ES-I3 (cell line): ENCODE results near the gene ZNF710.

Experiments
- H3K36me3 ChIP-seq: 2 replicates; pipeline ENCODE4 v1.6.1; 2013; ENCODE audit warnings: mild to moderate bottlenecking, low read length, control low read depth, moderate library complexity; ENCODE audit not compliant: insufficient read depth
- H3K4me1 ChIP-seq: 2 replicates; pipeline ENCODE4 v1.6.1; 2013; ENCODE audit warnings: mild to moderate bottlenecking, control low read depth, low read length; ENCODE audit not compliant: insufficient read depth
- H3K9ac ChIP-seq: 2 replicates; pipeline ENCODE4 v1.6.1; 2013; ENCODE audit warnings: low read depth, mild to moderate bottlenecking, low read length, moderate library complexity
- H3K9me3 ChIP-seq: 2 replicates; pipeline ENCODE4 v1.6.1; 2013; ENCODE audit warnings: mild to moderate bottlenecking, low read length, moderate library complexity; ENCODE audit not compliant: control insufficient read depth, insufficient read depth

ZNF710 gene

GRCh38 chr15:89980896-89981295 is 20.2 kb upstream of the ZNF710 start:
- H3K4me1 ChIP-seq, result peaks cover 7% of the 10 kb centered on the region; the same call in 1 of the 2 replicates
- H3K36me3 ChIP-seq, result no peaks in the 10 kb centered on the region

GRCh38 chr15:89982315-89983055 is 18.6 kb upstream of the ZNF710 start:
- Histone ChIP-seq H3K36me3 (no peaks in the 10 kb centered on the region), H3K4me1 (peaks cover 7% of the 10 kb centered on the region; the same call in 1 of the 2 replicates), H3K9ac (no peak overlapping the region), H3K9me3 (no peaks in the 10 kb centered on the region)

More at GRCh38 chr15:89980896-89981295, 20.2 kb upstream of the ZNF710 start:
- H3K9me3 ChIP-seq, result peaks cover 5% of the 10 kb centered on the region; the same call in 1 of the 2 replicates
- no peak overlapping the region for H3K9ac ChIP-seq

- no peak overlapping the region for H3K9ac ChIP-seq
- H3K9me3 ChIP-seq, result no peaks in the 10 kb centered on the region
- H3K4me1 ChIP-seq, result peaks cover 7% of the 10 kb centered on the region; the same call in 1 of the 2 replicates
- no peaks in the 10 kb centered on the region for H3K36me3 ChIP-seq
These were observed 17.1 kb upstream of the ZNF710 start for GRCh38 chr15:89984001-89984400.

GRCh38 chr15:89984421-89985010 is 16.6 kb upstream of the ZNF710 start:
- H3K9ac ChIP-seq, result no peak overlapping the region
- peaks cover 7% of the 10 kb centered on the region; the same call in 1 of the 2 replicates for H3K4me1 ChIP-seq
- no peaks in the 10 kb centered on the region for H3K9me3 ChIP-seq
- no peaks in the 10 kb centered on the region for H3K36me3 ChIP-seq

- no peaks in the 10 kb centered on the region for H3K36me3 ChIP-seq
- peaks cover 7% of the 10 kb centered on the region; the same call in 1 of the 2 replicates for H3K4me1 ChIP-seq
- no peaks in the 10 kb centered on the region for H3K9me3 ChIP-seq
- no peak overlapping the region for H3K9ac ChIP-seq
These were observed 16.0 kb upstream of the ZNF710 start for GRCh38 chr15:89985111-89985510.

- no peaks in the 10 kb centered on the region for H3K4me1 ChIP-seq
- no peaks in the 10 kb centered on the region for H3K36me3 ChIP-seq
- H3K9me3 ChIP-seq, result no peaks in the 10 kb centered on the region
- H3K9ac ChIP-seq, result no peak overlapping the region
These were observed 9.8 kb upstream of the ZNF710 start for GRCh38 chr15:89991312-89991711.

GRCh38 chr15:89993349-89993748 is 7.8 kb upstream of the ZNF710 start:
- peaks cover 4% of the 10 kb centered on the region; the same call in 1 of the 2 replicates for H3K4me1 ChIP-seq
- H3K36me3 ChIP-seq, result no peaks in the 10 kb centered on the region
- no peak overlapping the region for H3K9ac ChIP-seq
- H3K9me3 ChIP-seq, result no peaks in the 10 kb centered on the region

- Histone ChIP-seq H3K9me3 (no peaks in the 10 kb centered on the region), H3K9ac (no peak overlapping the region), H3K4me1 (peaks cover 15% of the 10 kb centered on the region; the same call in 1 of the 2 replicates), H3K36me3 (no peaks in the 10 kb centered on the region)
These were observed 4.0 kb upstream of the ZNF710 start for GRCh38 chr15:89997079-89997478.

- no peak overlapping the region for H3K9ac ChIP-seq
These were observed 2.9 kb upstream of the ZNF710 start for GRCh38 chr15:89998141-89998661.

GRCh38 chr15:89998923-89999675 is 2.0 kb upstream of the ZNF710 start:
- Histone ChIP-seq H3K36me3 (no peaks in the 10 kb centered on the region), H3K9ac (peak overlapping the region; percentile 89; the same call in 1 of the 2 replicates), H3K4me1 (peaks cover 22% of the 10 kb centered on the region; the same call in 1 of the 2 replicates), H3K9me3 (no peaks in the 10 kb centered on the region)

More at GRCh38 chr15:89998141-89998661, 2.9 kb upstream of the ZNF710 start:
- no peaks in the 10 kb centered on the region for H3K9me3 ChIP-seq
- peaks cover 15% of the 10 kb centered on the region; the same call in 1 of the 2 replicates for H3K4me1 ChIP-seq
- no peaks in the 10 kb centered on the region for H3K36me3 ChIP-seq

- peaks cover 28% of the 10 kb centered on the region for H3K4me1 ChIP-seq
- no peaks in the 10 kb centered on the region for H3K36me3 ChIP-seq
- no peaks in the 10 kb centered on the region for H3K9me3 ChIP-seq
- peak overlapping the region; percentile 89 for H3K9ac ChIP-seq
These were observed 1.4 kb upstream of the ZNF710 start for GRCh38 chr15:89999676-90000185.

GRCh38 chr15:90000186-90001001 is 730 bp upstream of the ZNF710 start:
- Histone ChIP-seq H3K4me1 (peaks cover 33% of the 10 kb centered on the region), H3K9me3 (no peaks in the 10 kb centered on the region), H3K9ac (peak overlapping the region; percentile 89), H3K36me3 (no peaks in the 10 kb centered on the region)

GRCh38 chr15:90001683-90002427 is 731 bp downstream of the ZNF710 start:
- Histone ChIP-seq H3K36me3 (no peaks in the 10 kb centered on the region), H3K4me1 (peaks cover 45% of the 10 kb centered on the region), H3K9me3 (no peaks in the 10 kb centered on the region), H3K9ac (peak overlapping the region; percentile 75)
